Renal cortical epithelial cell (primary cell): ENCODE results near the gene MEF2D. TPM values are rescaled to one million over a fixed set of nuclear protein-coding genes. Genes with fewer than 3 reads are reported as not detected.
A peak's percentile ranks its signal among the peaks of the same experiment; 100 is the strongest.

Experiments
- DNase-seq: peaks from one replicate; pipeline ENCODE4 v3.0.0-alpha.2; 2011; ENCODE audit warnings: low read depth
- total RNA-seq: library from RNA; depleted of rRNA; stranded (reverse); fragments of >200 nt; gene quantifications from 2 replicates; pipeline ENCODE4 v1.2.3, GENCODE V29; 2014

The MEF2D gene
- total RNA-seq, 1 donor from 2014 or later, result 10.0 TPM

- DNase-seq, result no peak
Measured at GRCh38 chr1:156428746-156429288, 71.8 kb downstream of the MEF2D start.

GRCh38 chr1:156427957-156428356 is 72.6 kb downstream of the MEF2D start:
- no peak for DNase-seq

- DNase-seq, result no peak
Measured at GRCh38 chr1:156425943-156426342, 74.6 kb downstream of the MEF2D start.

GRCh38 chr1:156424806-156425432 is 75.7 kb downstream of the MEF2D start:
- DNase-seq, result no peak

GRCh38 chr1:156423422-156424352 is 76.9 kb downstream of the MEF2D start:
- DNase-seq, result no peak

GRCh38 chr1:156422602-156423091 is 77.9 kb downstream of the MEF2D start:
- no peak for DNase-seq

GRCh38 chr1:156421939-156422601 is 78.5 kb downstream of the MEF2D start:
- no peak for DNase-seq

- DNase-seq, result peak; percentile 12
Measured at GRCh38 chr1:156421062-156421938, 79.3 kb downstream of the MEF2D start.

GRCh38 chr1:156420205-156421061 is 80.1 kb downstream of the MEF2D start:
- DNase-seq, result no peak

GRCh38 chr1:156419854-156420204 is 80.7 kb downstream of the MEF2D start:
- DNase-seq, result no peak

GRCh38 chr1:156418416-156419070 is 82.0 kb downstream of the MEF2D start:
- no peak for DNase-seq

- no peak for DNase-seq
Measured at GRCh38 chr1:156417401-156418020, 83.1 kb downstream of the MEF2D start.

- DNase-seq, result no peak
Measured at GRCh38 chr1:156416993-156417392, 83.6 kb downstream of the MEF2D start.

- no peak for DNase-seq
Measured at GRCh38 chr1:156414461-156415064, 86.0 kb downstream of the MEF2D start.
